ENCODE results near the gene DNAH14. TPM values are rescaled to one million over a fixed set of nuclear protein-coding genes. Genes with fewer than 3 reads are reported as not detected.

DNAH14 gene
- total and polyA plus RNA-seq, 2 of the 13 experiments (the other 11 are each of a cell fraction or from before 2014, with no cell fraction given): 4.5 to 27.5 TPM

DNA sequence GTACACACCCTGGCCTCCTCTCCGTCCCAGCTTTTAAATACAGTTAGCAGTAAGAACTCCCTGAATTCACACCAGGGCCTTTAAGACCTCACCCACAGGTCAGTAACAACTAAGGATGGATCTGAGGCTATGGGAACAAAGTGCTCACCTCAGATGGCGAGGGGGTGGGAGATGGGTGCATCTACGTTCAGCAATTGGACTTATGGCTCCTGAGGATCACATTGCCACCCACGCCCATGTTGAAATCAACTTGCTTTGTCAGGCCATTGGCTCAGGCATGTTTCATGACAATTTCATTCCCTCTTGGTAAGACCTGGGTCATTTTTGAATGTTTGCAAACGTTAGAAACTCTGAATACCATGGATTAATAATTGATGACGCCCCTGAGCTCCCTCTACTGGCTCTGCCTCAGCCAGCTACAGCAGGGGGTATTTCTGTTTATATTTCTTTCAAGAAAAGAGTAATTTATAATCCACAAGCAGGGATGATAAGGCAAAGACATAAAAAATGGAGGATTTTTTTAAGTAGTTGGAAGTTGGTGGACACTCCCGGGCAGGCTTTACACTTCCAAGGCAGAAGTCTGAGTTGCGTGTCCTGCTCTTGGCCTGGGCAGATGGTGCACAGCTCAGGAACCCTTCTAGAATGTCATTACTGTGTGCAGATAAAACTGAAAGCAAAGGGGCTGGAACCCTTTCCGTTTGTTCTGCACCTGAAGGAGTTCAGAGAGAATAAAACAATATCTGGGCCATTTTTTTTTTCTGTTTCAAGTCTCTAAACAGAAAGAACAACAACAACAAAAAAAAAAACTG lies 512.0 kb downstream of the DNAH14 start (continued):
- TF ChIP-seq, protein P1, sequence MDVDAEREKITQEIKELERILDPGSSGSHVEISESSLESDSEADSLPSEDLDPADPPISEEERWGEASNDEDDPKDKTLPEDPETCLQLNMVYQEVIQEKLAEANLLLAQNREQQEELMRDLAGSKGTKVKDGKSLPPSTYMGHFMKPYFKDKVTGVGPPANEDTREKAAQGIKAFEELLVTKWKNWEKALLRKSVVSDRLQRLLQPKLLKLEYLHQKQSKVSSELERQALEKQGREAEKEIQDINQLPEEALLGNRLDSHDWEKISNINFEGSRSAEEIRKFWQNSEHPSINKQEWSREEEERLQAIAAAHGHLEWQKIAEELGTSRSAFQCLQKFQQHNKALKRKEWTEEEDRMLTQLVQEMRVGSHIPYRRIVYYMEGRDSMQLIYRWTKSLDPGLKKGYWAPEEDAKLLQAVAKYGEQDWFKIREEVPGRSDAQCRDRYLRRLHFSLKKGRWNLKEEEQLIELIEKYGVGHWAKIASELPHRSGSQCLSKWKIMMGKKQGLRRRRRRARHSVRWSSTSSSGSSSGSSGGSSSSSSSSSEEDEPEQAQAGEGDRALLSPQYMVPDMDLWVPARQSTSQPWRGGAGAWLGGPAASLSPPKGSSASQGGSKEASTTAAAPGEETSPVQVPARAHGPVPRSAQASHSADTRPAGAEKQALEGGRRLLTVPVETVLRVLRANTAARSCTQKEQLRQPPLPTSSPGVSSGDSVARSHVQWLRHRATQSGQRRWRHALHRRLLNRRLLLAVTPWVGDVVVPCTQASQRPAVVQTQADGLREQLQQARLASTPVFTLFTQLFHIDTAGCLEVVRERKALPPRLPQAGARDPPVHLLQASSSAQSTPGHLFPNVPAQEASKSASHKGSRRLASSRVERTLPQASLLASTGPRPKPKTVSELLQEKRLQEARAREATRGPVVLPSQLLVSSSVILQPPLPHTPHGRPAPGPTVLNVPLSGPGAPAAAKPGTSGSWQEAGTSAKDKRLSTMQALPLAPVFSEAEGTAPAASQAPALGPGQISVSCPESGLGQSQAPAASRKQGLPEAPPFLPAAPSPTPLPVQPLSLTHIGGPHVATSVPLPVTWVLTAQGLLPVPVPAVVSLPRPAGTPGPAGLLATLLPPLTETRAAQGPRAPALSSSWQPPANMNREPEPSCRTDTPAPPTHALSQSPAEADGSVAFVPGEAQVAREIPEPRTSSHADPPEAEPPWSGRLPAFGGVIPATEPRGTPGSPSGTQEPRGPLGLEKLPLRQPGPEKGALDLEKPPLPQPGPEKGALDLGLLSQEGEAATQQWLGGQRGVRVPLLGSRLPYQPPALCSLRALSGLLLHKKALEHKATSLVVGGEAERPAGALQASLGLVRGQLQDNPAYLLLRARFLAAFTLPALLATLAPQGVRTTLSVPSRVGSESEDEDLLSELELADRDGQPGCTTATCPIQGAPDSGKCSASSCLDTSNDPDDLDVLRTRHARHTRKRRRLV (CRISPR knock-in tag; IDR thresholded peaks at IDR 0.05): no peak
- TF ChIP-seq SAFB2 (CRISPR knock-in tag; IDR thresholded peaks at IDR 0.05; ENCODE audit: borderline replicate concordance, low read depth) (no peak), HNF4G (IDR thresholded peaks at IDR 0.05; ENCODE audit: borderline replicate concordance, low read depth, low read length) (no peak), HNF4G (CRISPR knock-in tag; IDR thresholded peaks at IDR 0.05; ENCODE audit: borderline replicate concordance, low read depth) (no peak), ZNF746 (CRISPR knock-in tag; IDR thresholded peaks at IDR 0.05) (no peak), FUBP1 (CRISPR knock-in tag; IDR thresholded peaks at IDR 0.05; ENCODE audit: borderline replicate concordance) (no peak), NRL (CRISPR knock-in tag; IDR thresholded peaks at IDR 0.05; ENCODE audit: borderline replicate concordance) (no peak), BCL6 (CRISPR knock-in tag; IDR thresholded peaks at IDR 0.05) (peak; percentile 17; the same call in 1 of the 2 replicates), NONO (IDR thresholded peaks at IDR 0.05) (no peak), NONO (CRISPR knock-in tag; conservative IDR thresholded peaks at IDR 0.05) (no peak), PLRG1 (conservative IDR thresholded peaks at IDR 0.05) (no peak), RFXAP (CRISPR knock-in tag; IDR thresholded peaks at IDR 0.05; ENCODE audit: borderline replicate concordance) (no peak), CERS6 (CRISPR knock-in tag; IDR thresholded peaks at IDR 0.05) (no peak), SIN3A (IDR thresholded peaks at IDR 0.05; ENCODE audit: borderline replicate concordance, low read depth, low read length) (no peak), ZSCAN31 (CRISPR knock-in tag; IDR thresholded peaks at IDR 0.05; ENCODE audit: low read depth) (peak; percentile 43; the same call in 1 of the 2 replicates)
- TF ChIP-seq, protein P2, sequence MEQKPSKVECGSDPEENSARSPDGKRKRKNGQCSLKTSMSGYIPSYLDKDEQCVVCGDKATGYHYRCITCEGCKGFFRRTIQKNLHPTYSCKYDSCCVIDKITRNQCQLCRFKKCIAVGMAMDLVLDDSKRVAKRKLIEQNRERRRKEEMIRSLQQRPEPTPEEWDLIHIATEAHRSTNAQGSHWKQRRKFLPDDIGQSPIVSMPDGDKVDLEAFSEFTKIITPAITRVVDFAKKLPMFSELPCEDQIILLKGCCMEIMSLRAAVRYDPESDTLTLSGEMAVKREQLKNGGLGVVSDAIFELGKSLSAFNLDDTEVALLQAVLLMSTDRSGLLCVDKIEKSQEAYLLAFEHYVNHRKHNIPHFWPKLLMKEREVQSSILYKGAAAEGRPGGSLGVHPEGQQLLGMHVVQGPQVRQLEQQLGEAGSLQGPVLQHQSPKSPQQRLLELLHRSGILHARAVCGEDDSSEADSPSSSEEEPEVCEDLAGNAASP (CRISPR knock-in tag; IDR thresholded peaks at IDR 0.05; ENCODE audit: borderline replicate concordance): no peak
